ENCODE results near the gene HYPK.

DNA sequence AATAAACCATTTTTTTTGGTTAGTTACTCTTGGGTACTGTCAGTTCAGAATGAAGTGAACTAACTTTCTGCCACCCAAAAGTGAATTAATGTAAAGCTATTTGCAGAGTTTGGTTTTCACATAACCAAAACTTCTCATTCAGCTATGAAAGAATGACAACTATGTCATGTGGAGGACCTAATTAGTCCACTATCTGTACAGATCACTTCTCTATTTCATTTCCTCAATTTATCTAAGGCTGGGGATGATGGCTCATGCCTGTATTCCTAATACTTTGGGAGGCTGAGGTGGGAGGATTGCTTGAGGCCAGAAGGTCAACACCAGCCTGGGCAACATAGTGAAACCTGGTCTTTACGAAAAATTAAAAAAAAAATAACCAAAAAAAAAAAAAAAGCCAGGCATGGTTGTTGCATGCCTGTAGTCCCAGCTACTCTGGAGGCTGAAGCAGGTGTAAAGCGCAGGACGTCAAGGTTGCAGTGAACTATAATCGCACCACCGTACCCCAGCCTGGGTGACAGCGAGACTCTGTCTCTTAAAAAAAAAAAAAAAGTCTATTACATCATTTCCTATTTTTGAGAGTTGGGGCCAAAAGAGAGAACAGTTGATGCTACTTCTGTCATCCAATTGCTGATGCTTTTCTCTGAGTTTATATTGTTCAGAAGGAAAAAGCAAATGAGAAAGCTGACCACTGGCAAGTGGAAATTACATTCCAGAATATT, 8.7 kb downstream of the HYPK start:
- no peak for TF ChIP-seq CTCF (IDR thresholded peaks at IDR 0.05)
- TF ChIP-seq POLR2A (IDR thresholded peaks at IDR 0.05), result no peak

All from adrenal gland (tissue), 5 donors.